K562 (cell line): Measurements from ENCODE around the gene NEK2. TPM values are rescaled to one million over a fixed set of nuclear protein-coding genes. Genes with fewer than 3 reads are reported as not detected.
A peak's percentile ranks its signal among the peaks of the same experiment; 100 is the strongest.

Experiments used
- BMI1 ChIP-seq: fragments of 150-350 bp; IDR thresholded peaks from 2 replicates; pipeline ENCODE4 v1.6.1; 2014; ENCODE audit warnings: low read length
- ETV1 ChIP-seq: fragments of 450-650 bp; conservative IDR thresholded peaks from 2 replicates; pipeline ENCODE4 v1.6.1; 2016; ENCODE audit warnings: missing genetic modification characterization, control low read depth, low read depth, missing compliant biosample characterization
- ETV5 ChIP-seq: sonication (generic); formaldehyde crosslinking; IDR thresholded peaks from 2 replicates; pipeline ENCODE4 v1.4.0; 2020; ENCODE audit warnings: low read depth, mild to moderate bottlenecking, missing genetic modification reagents
- KLF13 ChIP-seq: fragments of 450-650 bp; IDR thresholded peaks from 2 replicates; pipeline ENCODE4 v1.6.1; 2016; ENCODE audit warnings: missing genetic modification characterization, low read depth, mild to moderate bottlenecking, missing compliant biosample characterization, moderate library complexity, borderline replicate concordance
- PTRF ChIP-seq: fragments of 450-650 bp; IDR thresholded peaks from 2 replicates; pipeline ENCODE4 v1.6.1; 2016; ENCODE audit warnings: mild to moderate bottlenecking, missing genetic modification characterization, missing compliant biosample characterization
- RB1 ChIP-seq: fragments of 450-650 bp; IDR thresholded peaks from 2 replicates; pipeline ENCODE4 v1.6.1; 2017; ENCODE audit warnings: low read depth, mild to moderate bottlenecking
- SMAD4 ChIP-seq: fragments of 250-450 bp; sonication (Bioruptor Pico); conservative IDR thresholded peaks from 2 replicates; pipeline ENCODE4 v1.8.0; 2021; ENCODE audit warnings: inconsistent platforms, mild to moderate bottlenecking, moderate library complexity
- ZFP30 ChIP-seq: fragments of 250-450 bp; sonication (Bioruptor Pico); IDR thresholded peaks from 2 replicates; pipeline ENCODE4 v1.8.0; 2022; ENCODE audit warnings: moderate library complexity, mild to moderate bottlenecking, inconsistent platforms, borderline replicate concordance
- ZNF3 ChIP-seq: fragments of 250-450 bp; sonication (Bioruptor Pico); IDR thresholded peaks from 2 replicates; pipeline ENCODE4 v1.5.0; 2021; ENCODE audit warnings: mild to moderate bottlenecking, moderate library complexity
- ZNF668 ChIP-seq: fragments of 250-450 bp; sonication (Bioruptor Pico); IDR thresholded peaks from 2 replicates; pipeline ENCODE4 v1.8.0; 2022; ENCODE audit warnings: mild to moderate bottlenecking, inconsistent platforms
- polyA plus RNA-seq, 8 experiments: library from polyadenylated mRNA; depleted of rRNA in 4 of 8; stranded (reverse) in 5 of 8; unstranded in 3 of 8; fragments of >200 nt; fragmentation: Nextera tagmentation in 2 of 8; fragmentation: Illumina TruSeq in 1 of 8; extraction: Ambion mirVana in 2 of 8; extraction: Trizol in 1 of 8; gene quantifications; 2 replicates each; pipeline versions ENCODE4 v1.2.1 to v1.2.3, GENCODE V29; 2011 to 2014; ENCODE audit warnings: inconsistent platforms in 1 of 8, missing spikeins in 1 of 8
- total RNA-seq, 7 experiments: library from RNA; depleted of rRNA in 6 of 7; stranded (reverse); fragments of >200 nt in 6 of 7; fragmentation: Illumina TruSeq in 2 of 7; extraction: Trizol in 2 of 7; gene quantifications; 2 replicates each; pipeline versions ENCODE4 v1.2.1 to v1.2.3, GENCODE V29; 2011 to 2021; ENCODE audit warnings: low replicate concordance in 1 of 7
- TF ChIP-seq, protein P1 (sequence below), 2 experiments: fragments of 450-650 bp in 1 of 2; sonication (generic) in 1 of 2; formaldehyde crosslinking in 1 of 2; IDR thresholded peaks in 1 of 2; conservative IDR thresholded peaks in 1 of 2; 2 replicates each; pipeline versions ENCODE4 v1.6.1 to v1.8.1; 2016 to 2023; ENCODE audit warnings: mild to moderate bottlenecking in 2 of 2, moderate library complexity in 2 of 2, inconsistent platforms in 1 of 2, missing genetic modification reagents in 1 of 2
- TF ChIP-seq, protein P2 (sequence below): fragments of 250-450 bp; sonication (Bioruptor Pico); IDR thresholded peaks from 2 replicates; pipeline ENCODE4 v1.6.1; 2021; ENCODE audit warnings: mild to moderate bottlenecking
- TF ChIP-seq, protein P3 (sequence below), 2 experiments: fragments of 450-650 bp; IDR thresholded peaks; 2 replicates each; pipeline ENCODE4 v1.6.1; 2016; ENCODE audit warnings: mild to moderate bottlenecking in 2 of 2, borderline replicate concordance in 1 of 2, low read depth in 1 of 2, moderate library complexity in 1 of 2
- TF ChIP-seq, protein P4 (sequence below): IDR thresholded peaks from 3 replicates; pipeline ENCODE4 v1.6.1; 2011; ENCODE audit warnings: borderline replicate concordance, mild to moderate bottlenecking; ENCODE audit not compliant: insufficient read length, insufficient read depth

The NEK2 gene
- total and polyA plus RNA-seq, 9 of the 15 experiments (the other 6 are each of a cell fraction or from before 2014, with no cell fraction given), result 30.0 to 74.7 (median 66.4) TPM

DNA sequence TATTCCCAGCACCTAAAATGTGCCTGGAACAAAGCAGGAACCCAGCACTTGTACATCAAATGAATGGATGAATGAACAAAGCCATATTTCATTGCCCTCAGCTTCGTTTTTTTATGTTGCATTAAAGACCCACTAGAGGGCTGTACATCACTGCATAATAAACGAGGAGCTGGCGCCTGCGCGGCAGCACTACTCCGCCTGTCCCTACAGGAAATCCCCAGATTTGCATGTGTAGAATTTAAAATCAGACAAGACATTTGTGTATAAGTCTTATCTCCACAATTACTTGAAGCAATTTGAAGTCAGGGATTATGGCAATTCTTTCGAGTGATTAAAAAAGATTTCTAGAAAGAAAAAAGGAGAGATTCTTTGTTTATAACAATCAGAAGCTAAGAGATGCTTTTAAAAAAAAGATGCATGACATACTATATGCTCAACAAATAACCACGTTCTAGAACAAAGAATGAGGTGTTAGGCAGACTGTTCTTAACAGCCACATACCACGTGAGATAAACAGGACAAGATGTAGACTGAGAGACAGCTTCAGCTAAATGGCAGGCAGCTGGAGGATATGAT is 5.4 kb upstream of the NEK2 start (continued):
- TF ChIP-seq RB1 (no peak; the same call in 1 of the 2 replicates), ZNF3 (no peak), PTRF (tag) (no peak), ETV5 (CRISPR knock-in tag) (no peak), KLF13 (tag) (no peak), ZFP30 (CRISPR knock-in tag) (no peak), BMI1 (no peak), ETV1 (tag) (peak; percentile 34; the same call in 1 of the 2 replicates), ZNF668 (no peak), SMAD4 (CRISPR knock-in tag) (peak; percentile 74)
- TF ChIP-seq, protein P1, sequence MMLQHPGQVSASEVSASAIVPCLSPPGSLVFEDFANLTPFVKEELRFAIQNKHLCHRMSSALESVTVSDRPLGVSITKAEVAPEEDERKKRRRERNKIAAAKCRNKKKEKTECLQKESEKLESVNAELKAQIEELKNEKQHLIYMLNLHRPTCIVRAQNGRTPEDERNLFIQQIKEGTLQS (IDR thresholded peaks at IDR 0.05), result no peak
- TF ChIP-seq, protein P1 (CRISPR knock-in tag; conservative IDR thresholded peaks at IDR 0.05), result no peak
- TF ChIP-seq, protein P2, sequence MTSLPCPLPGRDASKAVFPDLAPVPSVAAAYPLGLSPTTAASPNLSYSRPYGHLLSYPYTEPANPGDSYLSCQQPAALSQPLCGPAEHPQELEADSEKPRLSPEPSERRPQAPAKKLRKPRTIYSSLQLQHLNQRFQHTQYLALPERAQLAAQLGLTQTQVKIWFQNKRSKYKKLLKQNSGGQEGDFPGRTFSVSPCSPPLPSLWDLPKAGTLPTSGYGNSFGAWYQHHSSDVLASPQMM, result no peak
- TF ChIP-seq, protein P3, sequence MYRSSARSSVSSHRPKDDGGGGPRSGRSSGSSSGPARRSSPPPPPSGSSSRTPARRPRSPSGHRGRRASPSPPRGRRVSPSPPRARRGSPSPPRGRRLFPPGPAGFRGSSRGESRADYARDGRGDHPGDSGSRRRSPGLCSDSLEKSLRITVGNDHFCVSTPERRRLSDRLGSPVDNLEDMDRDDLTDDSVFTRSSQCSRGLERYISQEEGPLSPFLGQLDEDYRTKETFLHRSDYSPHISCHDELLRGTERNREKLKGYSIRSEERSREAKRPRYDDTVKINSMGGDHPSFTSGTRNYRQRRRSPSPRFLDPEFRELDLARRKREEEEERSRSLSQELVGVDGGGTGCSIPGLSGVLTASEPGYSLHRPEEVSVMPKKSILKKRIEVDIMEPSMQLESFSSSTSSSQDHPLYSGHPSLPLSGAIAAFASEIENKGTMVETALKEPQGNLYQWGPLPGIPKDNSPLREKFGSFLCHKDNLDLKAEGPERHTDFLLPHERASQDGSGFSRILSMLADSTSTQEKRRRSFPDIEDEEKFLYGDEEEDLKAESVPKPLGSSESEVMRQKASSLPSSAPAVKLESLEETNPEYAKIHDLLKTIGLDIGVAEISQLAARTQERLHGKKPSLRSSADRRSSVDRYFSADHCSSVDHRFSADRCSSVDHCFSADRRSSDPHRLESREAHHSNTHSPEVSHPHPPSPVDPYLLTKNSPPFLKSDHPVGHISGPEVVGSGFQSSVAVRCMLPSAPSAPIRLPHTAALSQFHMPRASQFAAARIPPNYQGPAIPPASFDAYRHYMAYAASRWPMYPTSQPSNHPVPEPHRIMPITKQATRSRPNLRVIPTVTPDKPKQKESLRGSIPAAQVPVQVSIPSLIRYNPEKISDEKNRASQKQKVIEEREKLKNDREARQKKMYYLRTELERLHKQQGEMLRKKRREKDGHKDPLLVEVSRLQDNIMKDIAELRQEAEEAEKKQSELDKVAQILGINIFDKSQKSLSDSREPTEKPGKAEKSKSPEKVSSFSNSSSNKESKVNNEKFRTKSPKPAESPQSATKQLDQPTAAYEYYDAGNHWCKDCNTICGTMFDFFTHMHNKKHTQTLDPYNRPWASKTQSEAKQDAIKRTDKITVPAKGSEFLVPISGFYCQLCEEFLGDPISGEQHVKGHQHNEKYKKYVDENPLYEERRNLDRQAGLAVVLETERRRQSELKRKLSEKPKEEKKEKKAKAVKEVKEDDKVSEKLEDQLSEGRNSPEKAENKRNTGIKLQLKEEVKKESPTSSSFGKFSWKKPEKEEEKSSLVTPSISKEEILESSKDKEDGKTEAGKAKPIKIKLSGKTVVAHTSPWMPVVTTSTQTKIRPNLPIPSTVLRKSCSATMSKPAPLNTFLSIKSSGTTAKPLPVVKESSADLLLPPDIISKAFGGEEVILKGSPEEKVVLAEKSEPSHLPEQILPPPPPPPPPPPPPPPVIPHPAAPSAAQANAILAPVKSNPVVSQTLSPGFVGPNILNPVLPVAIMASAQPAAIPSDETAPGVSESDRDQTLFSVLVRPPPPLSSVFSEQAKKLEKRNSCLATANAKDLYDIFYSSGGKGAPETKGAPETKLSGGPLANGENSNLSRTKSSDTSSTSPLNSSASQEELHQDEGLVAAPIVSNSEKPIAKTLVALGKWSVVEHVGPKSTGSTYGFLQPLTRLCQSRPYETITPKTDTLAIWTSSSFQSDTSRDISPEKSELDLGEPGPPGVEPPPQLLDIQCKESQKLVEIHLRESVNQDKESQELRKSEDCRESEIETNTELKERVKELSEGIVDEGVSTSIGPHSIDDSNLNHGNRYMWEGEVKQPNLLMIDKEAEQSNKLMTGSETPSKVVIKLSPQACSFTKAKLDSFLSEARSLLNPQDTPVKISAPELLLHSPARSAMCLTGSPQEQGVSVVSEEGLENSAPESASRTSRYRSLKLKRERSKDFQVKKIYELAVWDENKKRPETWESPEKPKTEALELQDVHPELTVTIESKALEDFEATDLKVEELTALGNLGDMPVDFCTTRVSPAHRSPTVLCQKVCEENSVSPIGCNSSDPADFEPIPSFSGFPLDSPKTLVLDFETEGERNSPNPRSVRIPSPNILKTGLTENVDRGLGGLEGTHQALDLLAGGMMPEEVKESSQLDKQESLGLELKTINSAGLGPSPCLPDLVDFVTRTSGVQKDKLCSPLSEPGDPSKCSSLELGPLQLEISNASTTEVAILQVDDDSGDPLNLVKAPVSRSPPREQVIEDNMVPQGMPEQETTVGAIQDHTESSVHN (IDR thresholded peaks at IDR 0.05; ENCODE audit: borderline replicate concordance in 1 of 2, low read depth in 1 of 2), result no peak
- TF ChIP-seq, protein P4, sequence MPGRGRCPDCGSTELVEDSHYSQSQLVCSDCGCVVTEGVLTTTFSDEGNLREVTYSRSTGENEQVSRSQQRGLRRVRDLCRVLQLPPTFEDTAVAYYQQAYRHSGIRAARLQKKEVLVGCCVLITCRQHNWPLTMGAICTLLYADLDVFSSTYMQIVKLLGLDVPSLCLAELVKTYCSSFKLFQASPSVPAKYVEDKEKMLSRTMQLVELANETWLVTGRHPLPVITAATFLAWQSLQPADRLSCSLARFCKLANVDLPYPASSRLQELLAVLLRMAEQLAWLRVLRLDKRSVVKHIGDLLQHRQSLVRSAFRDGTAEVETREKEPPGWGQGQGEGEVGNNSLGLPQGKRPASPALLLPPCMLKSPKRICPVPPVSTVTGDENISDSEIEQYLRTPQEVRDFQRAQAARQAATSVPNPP, result no peak
